SK-N-MC (cell line): ENCODE results near the gene OR2M7.

Experiments
- EZH2 ChIP-seq: fragments of 200-600 bp; sonication (generic); IDR thresholded peaks from one replicate; pipeline ENCODE4 v1.6.1; 2017; ENCODE audit warnings: antibody characterized with exemption
- POLR2AphosphoS5 ChIP-seq: IDR thresholded peaks from 2 replicates; pipeline ENCODE4 v1.6.1; 2012; ENCODE audit warnings: mild to moderate bottlenecking, low read depth, low read length, borderline replicate concordance

- TF ChIP-seq POLR2AphosphoS5 = no peak
- no peak for TF ChIP-seq EZH2
Measured at GRCh38 chr1:248372394-248372793, 48.0 kb upstream of the OR2M7 start.
